Measurements from ENCODE around the gene ZCCHC3. TPM values are rescaled to one million over a fixed set of nuclear protein-coding genes. Genes with fewer than 3 reads are reported as not detected.
"Not testable (repeated sequence)": the region's sequence is repeated elsewhere in the genome, so short reads cannot be mapped to it uniquely, and the experiment has no call there.

Gene ZCCHC3
- total RNA-seq, 1 experiment from 2014 or later, result 75.1 TPM

GRCh38 chr20:329851-330232 lies 32.5 kb downstream of the ZCCHC3 start:
- in situ Hi-C loops (cut with HindIII; ENCODE audit: low sequenced_read_pairs), result loop anchor here (5.0 kb wide), 2 partner anchors 63 to 93 kb away; no protein-coding TSS in a partner anchor
- DNase-seq (ENCODE audit: low spot score), result no peak

- peak; percentile 85 for DNase-seq (ENCODE audit: low spot score)
- in situ Hi-C loops (cut with HindIII; ENCODE audit: low sequenced_read_pairs), result loop anchor here (5.0 kb wide), 2 partner anchors 63 to 93 kb away; no protein-coding TSS in a partner anchor
Observed at GRCh38 chr20:330233-331149, 33.1 kb downstream of the ZCCHC3 start.

- in situ Hi-C loops (cut with HindIII; ENCODE audit: low sequenced_read_pairs), result loop anchor here (5.0 kb wide), 2 partner anchors 67 to 97 kb away; no protein-coding TSS in a partner anchor
Observed at GRCh38 chr20:334578-334977, 37.2 kb downstream of the ZCCHC3 start.

GRCh38 chr20:336040-336439 lies 38.7 kb downstream of the ZCCHC3 start:
- in situ Hi-C loops (cut with HindIII; ENCODE audit: low sequenced_read_pairs); DNase-seq (ENCODE audit: low spot score): not testable (repeated sequence)

More at GRCh38 chr20:334578-334977, 37.2 kb downstream of the ZCCHC3 start:
- no peak for DNase-seq (ENCODE audit: low spot score)

DNA sequence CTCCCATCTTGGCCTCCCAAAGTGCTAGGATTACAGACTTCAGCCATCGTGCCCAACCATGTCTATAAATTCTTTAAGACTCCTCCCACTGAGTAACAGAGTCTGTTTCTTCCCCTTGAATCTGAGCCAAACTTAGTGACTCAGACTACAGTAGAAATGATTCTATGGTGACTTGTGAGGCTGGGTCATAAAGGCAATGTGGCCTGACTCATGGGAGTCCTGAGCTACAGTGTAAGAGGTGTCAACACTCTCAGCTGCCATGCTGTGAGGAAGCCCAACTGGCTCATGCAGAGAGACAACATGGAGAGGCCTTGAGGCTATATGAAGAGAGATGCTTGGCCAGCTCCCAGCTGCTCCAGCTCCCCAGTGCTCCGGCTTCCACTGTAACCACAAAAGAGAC lies 44.3 kb downstream of the ZCCHC3 start:
- in situ Hi-C loops (cut with HindIII; ENCODE audit: low sequenced_read_pairs), result no loop called here
- DNase-seq (ENCODE audit: low spot score), result no peak

DNA sequence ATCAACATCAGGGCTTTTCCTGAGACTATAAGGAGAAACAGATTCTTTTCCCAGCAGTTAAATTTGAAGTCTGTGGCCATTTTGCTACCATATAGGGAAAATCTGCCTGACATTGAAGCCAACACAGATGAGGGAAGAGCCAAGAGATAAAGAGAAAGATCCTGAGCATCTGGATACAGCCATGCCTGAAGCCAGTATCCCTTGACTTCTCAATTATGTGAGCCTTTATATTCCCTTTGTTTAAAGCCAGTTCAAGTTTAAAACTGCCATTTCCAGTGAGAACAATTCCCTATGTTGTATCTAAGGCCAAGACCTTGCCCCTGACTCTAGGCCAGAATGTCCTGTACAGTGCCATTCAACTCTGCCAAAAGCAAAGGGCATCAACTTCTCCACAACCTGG lies 45.7 kb downstream of the ZCCHC3 start:
- in situ Hi-C loops (cut with HindIII; ENCODE audit: low sequenced_read_pairs), result no loop called here

GRCh38 chr20:346033-346639 lies 48.8 kb downstream of the ZCCHC3 start:
- no peak for DNase-seq (ENCODE audit: low spot score)
- in situ Hi-C loops (cut with HindIII; ENCODE audit: low sequenced_read_pairs), result no loop called here

More for the DNA sequence above, 45.7 kb downstream of the ZCCHC3 start:
- DNase-seq (ENCODE audit: low spot score), result no peak

GRCh38 chr20:346640-347316 lies 49.4 kb downstream of the ZCCHC3 start, which contains the start of gene NRSN2:
TSS of gene NRSN2 (plus strand) at chr20:347111. CDS start at chr20:349644, 2,533 bp downstream.
- in situ Hi-C loops (cut with HindIII; ENCODE audit: low sequenced_read_pairs), result no loop called here
- peak; percentile 81 for DNase-seq (ENCODE audit: low spot score)

GRCh38 chr20:347317-347639 lies 49.9 kb downstream of the ZCCHC3 start:
- in situ Hi-C loops (cut with HindIII; ENCODE audit: low sequenced_read_pairs), result no loop called here
- no peak for DNase-seq (ENCODE audit: low spot score)

DNA sequence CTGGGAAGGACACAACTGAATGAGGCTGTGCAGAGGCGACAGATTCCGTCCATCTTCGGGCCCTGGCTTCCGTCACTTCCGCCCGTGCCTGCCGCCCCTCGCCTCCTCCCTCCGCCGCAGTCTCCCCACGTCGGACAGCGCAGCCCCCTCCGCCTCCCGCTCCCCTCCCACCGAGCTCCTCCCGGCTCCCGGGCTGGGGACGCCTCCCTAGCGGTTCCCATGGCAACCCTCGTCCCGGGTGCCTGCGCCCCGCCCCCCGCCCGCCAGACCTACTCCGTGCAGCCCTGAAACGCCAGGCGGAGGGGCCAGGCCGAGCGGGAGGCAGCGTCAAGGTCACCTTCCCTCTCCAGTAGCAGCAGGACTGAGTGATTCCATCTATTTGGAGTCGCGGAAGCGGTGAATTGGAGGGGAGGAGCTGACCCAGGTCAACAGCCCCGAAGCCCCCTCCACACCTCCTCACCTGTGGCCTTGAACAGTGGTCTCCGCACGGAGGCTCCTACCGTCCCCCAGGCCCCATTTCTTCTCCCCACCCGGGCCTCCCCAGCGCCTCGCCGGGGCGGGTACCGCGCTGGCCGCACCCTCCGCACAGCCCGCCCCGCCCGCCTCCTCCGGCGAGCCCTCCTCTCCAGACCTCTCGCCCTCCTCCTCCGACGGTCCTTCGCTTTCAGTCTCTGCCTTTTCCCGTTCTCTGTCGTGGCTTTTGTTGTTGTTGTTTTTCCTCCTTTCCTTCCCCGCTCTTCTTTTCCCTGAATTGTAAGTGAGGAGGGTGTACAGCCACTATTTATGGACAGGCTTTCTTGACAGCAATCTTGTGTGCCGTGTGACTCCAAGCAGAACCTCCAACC lies 50.5 kb downstream of the ZCCHC3 start:
- DNase-seq (ENCODE audit: low spot score), result peak; percentile 94
- in situ Hi-C loops (cut with HindIII; ENCODE audit: low sequenced_read_pairs), result no loop called here

DNA sequence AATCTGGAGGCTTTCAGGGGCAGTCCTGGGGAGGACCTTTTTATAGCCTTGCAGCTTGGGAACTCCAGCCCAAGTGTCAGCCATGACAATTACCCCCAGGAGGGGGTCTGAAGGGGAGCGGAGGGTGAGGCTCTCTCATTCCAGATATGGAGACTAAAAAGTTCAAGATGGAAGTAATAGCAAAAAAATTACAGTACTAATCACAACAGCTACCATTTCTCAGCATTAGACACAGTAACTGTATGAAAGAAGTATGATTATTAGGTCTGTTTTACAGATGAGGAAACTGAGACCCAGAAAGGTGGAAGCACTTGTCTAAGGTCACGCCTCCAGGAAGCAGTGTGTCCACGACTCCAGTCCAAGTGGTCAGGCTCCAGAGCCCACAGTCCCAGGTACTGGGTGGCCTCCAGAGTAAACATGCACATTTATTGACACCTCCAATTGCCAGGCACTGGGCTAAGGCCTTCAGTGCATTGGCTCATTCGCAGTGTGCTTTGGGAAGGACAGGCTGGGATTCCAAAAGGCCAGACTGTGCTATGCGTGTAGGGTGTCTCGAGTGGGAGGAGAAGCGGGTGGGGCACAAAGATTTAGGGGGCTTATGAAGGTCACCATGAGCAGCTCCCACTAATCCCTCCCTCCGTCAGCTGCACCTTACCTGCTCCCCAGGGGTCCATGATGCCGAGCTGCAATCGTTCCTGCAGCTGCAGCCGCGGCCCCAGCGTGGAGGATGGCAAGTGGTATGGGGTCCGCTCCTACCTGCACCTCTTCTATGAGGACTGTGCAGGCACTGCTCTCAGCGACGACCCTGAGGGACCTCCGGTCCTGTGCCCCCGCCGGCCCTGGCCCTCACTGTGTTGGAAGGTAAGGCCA lies 51.8 kb downstream of the ZCCHC3 start:
- in situ Hi-C loops (cut with HindIII; ENCODE audit: low sequenced_read_pairs), result no loop called here
- no peak for DNase-seq (ENCODE audit: low spot score)

Other genes with a start within 250 kb of the ZCCHC3 start
- not detected in 2 replicates for gene DEFB125, start 209.9 kb upstream of the ZCCHC3 start, total RNA-seq (2014; rRNA removed; shearing (Covaris generic))
- not detected in 2 replicates for gene DEFB126, start 155.0 kb upstream of the ZCCHC3 start, total RNA-seq (2014; rRNA removed; shearing (Covaris generic))
- not detected in 2 replicates for gene DEFB127, start 140.1 kb upstream of the ZCCHC3 start, total RNA-seq (2014; rRNA removed; shearing (Covaris generic))
- gene DEFB128, start 107.9 kb upstream of the ZCCHC3 start, total RNA-seq (2014; rRNA removed; shearing (Covaris generic)), result not detected in 2 replicates
- gene DEFB129, start 70.3 kb upstream of the ZCCHC3 start, total RNA-seq (2014; rRNA removed; shearing (Covaris generic)), result not detected in 2 replicates
- not detected in 2 replicates for gene DEFB132, start 39.8 kb upstream of the ZCCHC3 start, total RNA-seq (2014; rRNA removed; shearing (Covaris generic))
- gene C20orf96, start 6.8 kb upstream of the ZCCHC3 start, total RNA-seq (2014; rRNA removed; shearing (Covaris generic)), result 1.0 and 4.5 TPM in 2 replicates
- 9.6 and 12.4 TPM in 2 replicates for gene SOX12, start 28.0 kb downstream of the ZCCHC3 start, total RNA-seq (2014; rRNA removed; shearing (Covaris generic))
- gene NRSN2, start 49.5 kb downstream of the ZCCHC3 start, total RNA-seq (2014; rRNA removed; shearing (Covaris generic)), result 65.9 and 70.0 TPM in 2 replicates
- gene TRIB3, start 83.2 kb downstream of the ZCCHC3 start, total RNA-seq (2014; rRNA removed; shearing (Covaris generic)), result 12.9 and 15.6 TPM in 2 replicates
- 52.4 and 58.5 TPM in 2 replicates for gene RBCK1, start 110.7 kb downstream of the ZCCHC3 start, total RNA-seq (2014; rRNA removed; shearing (Covaris generic))
- 13.5 and 17.4 TPM in 2 replicates for gene TBC1D20, start 165.0 kb downstream of the ZCCHC3 start, total RNA-seq (2014; rRNA removed; shearing (Covaris generic))
- 204 and 275 TPM in 2 replicates for gene CSNK2A1, start 246.2 kb downstream of the ZCCHC3 start, total RNA-seq (2014; rRNA removed; shearing (Covaris generic))

Data from G401 (cell line).